WTC11 (cell line): ENCODE data around the gene GPR26. TPM values are rescaled to one million over a fixed set of nuclear protein-coding genes. Genes with fewer than 3 reads are reported as not detected.
A peak's percentile ranks its signal among the peaks of the same experiment; 100 is the strongest.

ENCODE experiments used
- ATAC-seq: fragments of 200-7000 bp; cut with Tn5 transposase; 2 replicates; pipeline ENCODE4 v1.10.0; 2021; ENCODE audit warnings: mild to moderate bottlenecking, moderate library complexity
- CTCF ChIA-PET: fragments of 300-600 bp; sonication (Branson Sonifier 250); formaldehyde crosslinking; loops from one replicate; lab custom pipeline; 2021; ENCODE audit warnings: antibody characterized with exemption; lab: Charles Lee
- POLR2A ChIA-PET: fragments of 350-600 bp; sonication (Branson Sonifier 250); formaldehyde crosslinking; loops from one replicate; lab custom pipeline; 2021; ENCODE audit warnings: antibody characterized with exemption; lab: Charles Lee
- DNase-seq: peaks from one replicate; pipeline ENCODE4 v3.0.0; 2021; ENCODE audit warnings: low spot score
- H3K27ac Mint-ChIP-seq: 2 replicates; pipeline ENCODE4 v1.8.0; 2021; ENCODE audit warnings: mixed read lengths
- H3K27me3 Mint-ChIP-seq: 2 replicates; pipeline ENCODE4 v1.8.0; 2021; ENCODE audit warnings: low read depth, mild to moderate bottlenecking, moderate library complexity, mixed read lengths
- H3K36me3 Mint-ChIP-seq: 2 replicates; pipeline ENCODE4 v1.8.0; 2021; ENCODE audit warnings: mixed read lengths
- H3K4me1 Mint-ChIP-seq: 2 replicates; pipeline ENCODE4 v1.8.0; 2022; ENCODE audit warnings: mixed read lengths
- H3K4me3 Mint-ChIP-seq: 2 replicates; pipeline ENCODE4 v1.8.0; 2021; ENCODE audit warnings: mild to moderate bottlenecking, moderate library complexity, mixed read lengths
- H3K9me3 Mint-ChIP-seq: 2 replicates; pipeline ENCODE4 v1.8.0; 2021; ENCODE audit warnings: mixed read lengths
- ATF1 ChIP-seq: sonication (generic); formaldehyde crosslinking; IDR thresholded peaks from 2 replicates; pipeline ENCODE4 v1.8.1; 2023; ENCODE audit warnings: mild to moderate bottlenecking, moderate library complexity, missing genetic modification reagents
- ATF3 ChIP-seq: sonication (generic); formaldehyde crosslinking; conservative IDR thresholded peaks from 2 replicates; pipeline ENCODE4 v1.8.1; 2022; ENCODE audit warnings: mild to moderate bottlenecking, missing genetic modification reagents
- CREB1 ChIP-seq: sonication (generic); formaldehyde crosslinking; IDR thresholded peaks from 2 replicates; pipeline ENCODE4 v1.8.0; 2023; ENCODE audit warnings: mild to moderate bottlenecking, missing genetic modification reagents
- CREM ChIP-seq: sonication (generic); formaldehyde crosslinking; IDR thresholded peaks from 2 replicates; pipeline ENCODE4 v1.8.1; 2022; ENCODE audit warnings: mild to moderate bottlenecking, missing genetic modification reagents, moderate library complexity
- CTCF ChIP-seq: fragments of 200-600 bp; IDR thresholded peaks from 2 replicates; pipeline ENCODE4 v1.8.0; 2022; ENCODE audit warnings: antibody characterized with exemption
- EMX1 ChIP-seq: fragments of 250-450 bp; sonication (Bioruptor Pico); IDR thresholded peaks from 2 replicates; pipeline ENCODE4 v1.8.0; 2021; ENCODE audit warnings: mild to moderate bottlenecking
- ESRRA ChIP-seq: sonication (generic); formaldehyde crosslinking; IDR thresholded peaks from 2 replicates; pipeline ENCODE4 v1.8.1; 2022; ENCODE audit warnings: mild to moderate bottlenecking, missing genetic modification reagents, borderline replicate concordance
- FOXK1 ChIP-seq: sonication (generic); formaldehyde crosslinking; IDR thresholded peaks from 2 replicates; pipeline ENCODE4 v1.8.0; 2022; ENCODE audit warnings: mild to moderate bottlenecking, moderate library complexity, missing genetic modification reagents
- FOXP1 ChIP-seq: sonication (generic); formaldehyde crosslinking; IDR thresholded peaks from 2 replicates; pipeline ENCODE4 v1.8.0; 2022; ENCODE audit warnings: missing genetic modification reagents, mild to moderate bottlenecking, moderate library complexity, borderline replicate concordance
- FOXP4 ChIP-seq: sonication (generic); formaldehyde crosslinking; IDR thresholded peaks from 2 replicates; pipeline ENCODE4 v1.8.0; 2022; ENCODE audit warnings: mild to moderate bottlenecking, missing genetic modification reagents
- GTF2I ChIP-seq: fragments of 250-450 bp; sonication (Bioruptor Pico); conservative IDR thresholded peaks from 2 replicates; pipeline ENCODE4 v1.4.0; 2021; ENCODE audit warnings: mild to moderate bottlenecking
- HMGA2 ChIP-seq: fragments of 250-450 bp; sonication (Bioruptor Pico); IDR thresholded peaks from 2 replicates; pipeline ENCODE4 v1.4.0; 2021; ENCODE audit warnings: mild to moderate bottlenecking, moderate library complexity
- KAT7 ChIP-seq: sonication (generic); formaldehyde crosslinking; IDR thresholded peaks from 2 replicates; pipeline ENCODE4 v1.8.1; 2023; ENCODE audit warnings: missing genetic modification reagents, mild to moderate bottlenecking, borderline replicate concordance
- NFATC4 ChIP-seq: fragments of 250-450 bp; sonication (Bioruptor Pico); IDR thresholded peaks from 2 replicates; pipeline ENCODE4 v1.9.0; 2021; ENCODE audit warnings: mild to moderate bottlenecking
- NFYB ChIP-seq: sonication (generic); formaldehyde crosslinking; conservative IDR thresholded peaks from 2 replicates; pipeline ENCODE4 v1.8.0; 2022; ENCODE audit warnings: low read depth, missing genetic modification reagents
- NR3C1 ChIP-seq: sonication (generic); formaldehyde crosslinking; conservative IDR thresholded peaks from 2 replicates; pipeline ENCODE4 v1.8.1; 2023; ENCODE audit warnings: low read depth, mild to moderate bottlenecking, missing genetic modification reagents
- RORB ChIP-seq: fragments of 250-450 bp; sonication (Bioruptor Pico); IDR thresholded peaks from 2 replicates; pipeline ENCODE4 v1.9.0; 2021; ENCODE audit warnings: mild to moderate bottlenecking
- SMAD3 ChIP-seq: sonication (generic); formaldehyde crosslinking; IDR thresholded peaks from 2 replicates; pipeline ENCODE4 v1.8.0; 2022; ENCODE audit warnings: missing genetic modification reagents, mild to moderate bottlenecking, borderline replicate concordance
- SMAD4 ChIP-seq: sonication (generic); formaldehyde crosslinking; IDR thresholded peaks from 2 replicates; pipeline ENCODE4 v1.8.0; 2022; ENCODE audit warnings: mild to moderate bottlenecking, missing genetic modification reagents
- SOX15 ChIP-seq: fragments of 250-450 bp; sonication (Bioruptor Pico); IDR thresholded peaks from 2 replicates; pipeline ENCODE4 v1.9.0; 2021; ENCODE audit warnings: mild to moderate bottlenecking
- SP1 ChIP-seq: sonication (generic); formaldehyde crosslinking; conservative IDR thresholded peaks from 2 replicates; pipeline ENCODE4 v1.8.1; 2022; ENCODE audit warnings: missing genetic modification reagents
- STAT6 ChIP-seq: sonication (generic); formaldehyde crosslinking; conservative IDR thresholded peaks from 2 replicates; pipeline ENCODE4 v1.8.1; 2023; ENCODE audit warnings: mild to moderate bottlenecking, low read depth, missing genetic modification reagents, moderate library complexity
- TP53 ChIP-seq: sonication (generic); formaldehyde crosslinking; IDR thresholded peaks from 2 replicates; pipeline ENCODE4 v1.8.1; 2023; ENCODE audit warnings: mild to moderate bottlenecking, missing genetic modification reagents
- ZBTB43 ChIP-seq: sonication (generic); formaldehyde crosslinking; IDR thresholded peaks from 2 replicates; pipeline ENCODE4 v1.8.1; 2023; ENCODE audit warnings: mild to moderate bottlenecking, missing genetic modification reagents
- ZNF263 ChIP-seq: sonication (generic); formaldehyde crosslinking; IDR thresholded peaks from 2 replicates; pipeline ENCODE4 v1.8.1; 2022; ENCODE audit warnings: low read depth, mild to moderate bottlenecking, moderate library complexity, missing genetic modification reagents
- ZNF671 ChIP-seq: fragments of 250-450 bp; sonication (Bioruptor Pico); IDR thresholded peaks from 2 replicates; pipeline ENCODE4 v1.8.0; 2021; ENCODE audit warnings: mild to moderate bottlenecking
- total RNA-seq: library from RNA; stranded (reverse); gene quantifications from 3 replicates; pipeline ENCODE4 v1.2.3, GENCODE V29; 2021

GPR26 gene
- total RNA-seq, 1 experiment from 2014 or later = 0.07 TPM

- peak; percentile 77 for ATAC-seq
- CTCF ChIA-PET = interaction anchor here (0.7 to 5.3 kb wide), 18 partner anchors 10 to 489 kb away, joined by 3 to 32 read pairs (median 4); partner anchors contain the start of gene GPR26
- Mint-ChIP-seq H3K27me3 (no peaks in the 10 kb centered on the region; the same call in 1 of the 2 replicates), H3K4me1 (peaks cover 45% of the 10 kb centered on the region)
- no peak for TF ChIP-seq KAT7 (CRISPR knock-in tag)
- TF ChIP-seq CREB1 (CRISPR knock-in tag) = no peak
- no peak for TF ChIP-seq GTF2I (CRISPR knock-in tag)
- peak; percentile 92; the same call in 1 of the 2 replicates for TF ChIP-seq ESRRA (CRISPR knock-in tag)
- TF ChIP-seq, all 79 proteins: peak for 1
- H3K9me3 Mint-ChIP-seq = no peaks in the 10 kb centered on the region
- POLR2A ChIA-PET = no interaction called here
- DNase-seq = peak; percentile 35
- peak overlapping the region; percentile 2; the same call in 1 of the 2 replicates for H3K4me3 Mint-ChIP-seq
- peak overlapping the region; percentile 97 for H3K27ac Mint-ChIP-seq
- H3K36me3 Mint-ChIP-seq = no peaks in the 10 kb centered on the region
These were observed 26.1 kb upstream of the GPR26 start for GRCh38 chr10:123640016-123640535.

- H3K36me3 Mint-ChIP-seq = no peaks in the 10 kb centered on the region
- no peaks in the 10 kb centered on the region for H3K27me3 Mint-ChIP-seq
- H3K9me3 Mint-ChIP-seq = no peaks in the 10 kb centered on the region
- POLR2A ChIA-PET = no interaction called here
- peak; percentile 35 for ATAC-seq
- CTCF ChIA-PET = interaction anchor here (1.0 to 5.3 kb wide), 15 partner anchors 8 to 331 kb away, joined by 3 to 46 read pairs (median 5); no protein-coding TSS in a partner anchor
- no peak for DNase-seq
- no peak overlapping the region for H3K27ac Mint-ChIP-seq
- TF ChIP-seq RORB (CRISPR knock-in tag) (no peak), ZNF671 (CRISPR knock-in tag) (no peak), FOXP1 (no peak), ZNF263 (no peak), FOXK1 (no peak), SOX15 (CRISPR knock-in tag) (no peak), GTF2I (CRISPR knock-in tag) (no peak), HMGA2 (CRISPR knock-in tag) (no peak), ATF3 (no peak), ZBTB43 (no peak)
- H3K4me1 Mint-ChIP-seq = peaks cover 45% of the 10 kb centered on the region
- no peak overlapping the region for H3K4me3 Mint-ChIP-seq
These were observed 23.9 kb upstream of the GPR26 start for GRCh38 chr10:123642293-123642692.

GRCh38 chr10:123642697-123643096, 23.5 kb upstream of the GPR26 start:
- Mint-ChIP-seq H3K4me3 (no peak overlapping the region), H3K36me3 (no peaks in the 10 kb centered on the region), H3K9me3 (no peaks in the 10 kb centered on the region), H3K27me3 (no peaks in the 10 kb centered on the region), H3K27ac (no peak overlapping the region), H3K4me1 (peaks cover 45% of the 10 kb centered on the region)
- DNase-seq (no peak), ATAC-seq (peak; percentile 54)
- CTCF ChIA-PET = interaction anchor here (0.5 to 5.3 kb wide), 24 partner anchors 9 to 429 kb away, joined by 3 to 46 read pairs (median 4); no protein-coding TSS in a partner anchor
- POLR2A ChIA-PET = no interaction called here
- TF ChIP-seq NFYB (CRISPR knock-in tag) (no peak), NFATC4 (CRISPR knock-in tag) (no peak), CTCF (no peak; the same call in 1 of the 2 replicates), EMX1 (no peak), TP53 (no peak), SMAD4 (CRISPR knock-in tag) (no peak), FOXP4 (no peak), CREM (no peak), STAT6 (CRISPR knock-in tag) (no peak), ATF1 (no peak), SP1 (CRISPR knock-in tag) (no peak), NR3C1 (no peak), SMAD3 (CRISPR knock-in tag) (no peak)
